ENCODE measurements around the gene PRR19.

PRR19 gene

DNA sequence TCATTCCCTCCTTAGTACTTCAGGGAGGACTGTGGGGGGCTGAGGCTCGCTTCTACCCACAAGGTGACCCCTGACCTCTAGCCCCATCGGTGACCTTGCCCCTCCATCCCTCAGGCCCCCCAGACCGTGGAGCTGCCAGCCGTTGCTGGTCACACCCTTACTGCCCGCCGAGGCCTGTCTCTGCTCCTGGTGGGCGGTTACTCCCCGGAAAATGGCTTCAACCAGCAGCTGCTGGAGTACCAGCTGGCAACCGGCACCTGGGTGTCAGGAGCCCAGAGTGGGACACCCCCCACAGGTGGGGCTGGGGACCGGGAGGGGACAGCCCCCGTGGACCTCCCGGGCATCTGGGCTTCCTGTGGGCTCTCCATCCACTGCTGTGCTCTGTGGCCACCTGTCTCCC lies 55.4 kb downstream of the PRR19 start:
- Histone ChIP-seq H3K4me1 (ENCODE audit: low read length) (peaks cover 5% of the 10 kb centered on the region; the same call in 1 of the 2 replicates), H3K4me3 (ENCODE audit: low read length) (no peak overlapping the region), H4K20me1 (ENCODE audit: insufficient read depth, low read length) (peaks cover 2% of the 10 kb centered on the region; the same call in 1 of the 2 replicates), H3K79me2 (ENCODE audit: low read length) (no peaks in the 10 kb centered on the region), H3K9me3 (ENCODE audit: insufficient read depth, low read length) (no peaks in the 10 kb centered on the region), H3K27ac (ENCODE audit: low read length) (no peak overlapping the region), H2AFZ (ENCODE audit: low read depth, low read length) (no peak overlapping the region), H3K27me3 (ENCODE audit: low read depth, low read length) (no peaks in the 10 kb centered on the region), H3K4me2 (ENCODE audit: low read length) (no peak overlapping the region), H3K9ac (ENCODE audit: low read length) (no peak overlapping the region), H3K36me3 (replicated peaks; ENCODE audit: low read depth, low read length) (peaks cover 7% of the 10 kb centered on the region)
- no peak for TF ChIP-seq EZH2phosphoT487 (IDR thresholded peaks at IDR 0.05; ENCODE audit: low read depth)
- TF ChIP-seq, protein P1, sequence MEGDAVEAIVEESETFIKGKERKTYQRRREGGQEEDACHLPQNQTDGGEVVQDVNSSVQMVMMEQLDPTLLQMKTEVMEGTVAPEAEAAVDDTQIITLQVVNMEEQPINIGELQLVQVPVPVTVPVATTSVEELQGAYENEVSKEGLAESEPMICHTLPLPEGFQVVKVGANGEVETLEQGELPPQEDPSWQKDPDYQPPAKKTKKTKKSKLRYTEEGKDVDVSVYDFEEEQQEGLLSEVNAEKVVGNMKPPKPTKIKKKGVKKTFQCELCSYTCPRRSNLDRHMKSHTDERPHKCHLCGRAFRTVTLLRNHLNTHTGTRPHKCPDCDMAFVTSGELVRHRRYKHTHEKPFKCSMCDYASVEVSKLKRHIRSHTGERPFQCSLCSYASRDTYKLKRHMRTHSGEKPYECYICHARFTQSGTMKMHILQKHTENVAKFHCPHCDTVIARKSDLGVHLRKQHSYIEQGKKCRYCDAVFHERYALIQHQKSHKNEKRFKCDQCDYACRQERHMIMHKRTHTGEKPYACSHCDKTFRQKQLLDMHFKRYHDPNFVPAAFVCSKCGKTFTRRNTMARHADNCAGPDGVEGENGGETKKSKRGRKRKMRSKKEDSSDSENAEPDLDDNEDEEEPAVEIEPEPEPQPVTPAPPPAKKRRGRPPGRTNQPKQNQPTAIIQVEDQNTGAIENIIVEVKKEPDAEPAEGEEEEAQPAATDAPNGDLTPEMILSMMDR (IDR thresholded peaks at IDR 0.05; ENCODE audit: low read depth, low read length): no peak
